GM19193 (cell line): ENCODE results near the gene CYP2S1.

Experiments
- POLR2A ChIP-seq: IDR thresholded peaks from 4 replicates; pipeline ENCODE4 v1.6.1; 2011; ENCODE audit not compliant: insufficient read depth, insufficient read length; ENCODE audit errors: extremely low read depth

CYP2S1 gene, protein sequence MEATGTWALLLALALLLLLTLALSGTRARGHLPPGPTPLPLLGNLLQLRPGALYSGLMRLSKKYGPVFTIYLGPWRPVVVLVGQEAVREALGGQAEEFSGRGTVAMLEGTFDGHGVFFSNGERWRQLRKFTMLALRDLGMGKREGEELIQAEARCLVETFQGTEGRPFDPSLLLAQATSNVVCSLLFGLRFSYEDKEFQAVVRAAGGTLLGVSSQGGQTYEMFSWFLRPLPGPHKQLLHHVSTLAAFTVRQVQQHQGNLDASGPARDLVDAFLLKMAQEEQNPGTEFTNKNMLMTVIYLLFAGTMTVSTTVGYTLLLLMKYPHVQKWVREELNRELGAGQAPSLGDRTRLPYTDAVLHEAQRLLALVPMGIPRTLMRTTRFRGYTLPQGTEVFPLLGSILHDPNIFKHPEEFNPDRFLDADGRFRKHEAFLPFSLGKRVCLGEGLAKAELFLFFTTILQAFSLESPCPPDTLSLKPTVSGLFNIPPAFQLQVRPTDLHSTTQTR

DNA sequence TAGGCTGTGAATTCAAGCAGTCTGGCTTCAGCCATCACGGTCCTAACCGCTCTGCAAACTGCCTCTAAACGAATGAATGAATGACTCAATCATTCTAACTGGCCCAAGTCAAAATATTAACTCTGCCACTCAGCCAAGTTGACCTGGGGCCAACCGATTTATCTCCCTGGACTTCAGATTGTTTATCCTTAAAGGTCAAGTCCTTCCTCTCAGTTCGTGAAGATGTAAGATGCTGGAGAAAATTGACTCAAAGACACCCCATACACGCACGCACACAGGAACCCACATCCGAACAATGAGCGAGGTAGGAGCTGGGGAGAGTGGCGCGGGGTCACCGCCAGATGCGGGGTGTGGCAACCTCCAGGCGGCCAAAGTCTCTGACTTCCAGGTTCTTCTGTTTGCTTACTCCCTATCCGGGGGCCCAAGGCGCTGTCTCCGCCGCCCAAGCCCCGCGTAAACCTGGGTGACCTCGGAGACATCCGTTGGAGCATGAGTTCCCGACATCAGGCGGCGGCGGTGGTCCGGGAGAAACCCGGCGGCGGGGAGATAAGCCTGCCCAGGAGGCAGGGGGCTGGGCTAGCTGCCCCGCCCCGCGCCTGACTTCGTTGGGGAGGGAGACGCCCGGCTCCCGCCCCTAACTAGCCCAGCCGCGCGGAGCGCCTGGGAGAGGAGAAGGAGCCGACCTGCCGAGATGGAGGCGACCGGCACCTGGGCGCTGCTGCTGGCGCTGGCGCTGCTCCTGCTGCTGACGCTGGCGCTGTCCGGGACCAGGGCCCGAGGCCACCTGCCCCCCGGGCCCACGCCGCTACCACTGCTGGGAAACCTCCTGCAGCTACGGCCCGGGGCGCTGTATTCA is at the start of gene CYP2S1:
Gene CYP2S1 (plus strand): TSS at position 646 of the 856 bp plus-strand sequence. CDS start 46 bp downstream, at position 692.
- no peak for TF ChIP-seq POLR2A

DNA sequence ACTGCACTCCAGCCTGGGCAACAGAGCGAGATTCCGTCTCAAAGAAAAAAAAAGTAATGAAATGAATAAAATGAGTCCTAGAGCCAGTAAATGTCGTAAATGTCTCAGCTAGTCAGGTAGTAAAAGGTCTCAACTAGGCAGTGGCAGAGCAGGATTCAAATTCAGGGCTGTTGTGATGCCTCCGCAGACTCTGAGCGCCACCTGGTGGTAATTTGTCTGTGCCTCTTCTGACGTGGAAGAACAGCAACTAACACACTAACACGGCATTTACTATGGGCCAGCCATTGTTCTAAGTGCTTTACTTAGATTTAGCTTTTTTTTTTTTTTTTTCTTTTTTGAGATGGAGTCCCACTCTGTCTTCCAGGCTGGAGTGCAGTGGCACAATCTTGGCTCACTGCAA is 48.6 kb upstream of the CYP2S1 start:
- TF ChIP-seq POLR2A = no peak

DNA sequence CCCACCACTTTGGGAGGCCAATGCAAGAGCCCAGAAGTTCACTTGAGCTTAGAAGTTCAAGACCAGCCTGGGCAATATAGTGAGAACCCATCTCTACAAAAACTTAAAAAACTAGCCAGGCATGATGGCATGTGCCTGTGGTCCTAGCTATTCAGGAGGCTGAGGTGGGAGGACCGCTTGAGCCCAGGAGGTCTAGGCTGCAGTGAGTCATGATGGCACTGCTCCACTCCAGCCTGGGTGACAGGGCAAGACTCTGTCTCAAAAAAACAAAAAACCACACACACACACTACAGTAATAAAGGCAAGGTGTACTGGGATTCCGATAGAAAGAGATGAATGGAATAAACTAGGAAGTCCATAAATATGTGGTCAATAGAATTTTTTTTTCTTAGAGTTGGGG is 43.2 kb upstream of the CYP2S1 start:
- no peak for TF ChIP-seq POLR2A

DNA sequence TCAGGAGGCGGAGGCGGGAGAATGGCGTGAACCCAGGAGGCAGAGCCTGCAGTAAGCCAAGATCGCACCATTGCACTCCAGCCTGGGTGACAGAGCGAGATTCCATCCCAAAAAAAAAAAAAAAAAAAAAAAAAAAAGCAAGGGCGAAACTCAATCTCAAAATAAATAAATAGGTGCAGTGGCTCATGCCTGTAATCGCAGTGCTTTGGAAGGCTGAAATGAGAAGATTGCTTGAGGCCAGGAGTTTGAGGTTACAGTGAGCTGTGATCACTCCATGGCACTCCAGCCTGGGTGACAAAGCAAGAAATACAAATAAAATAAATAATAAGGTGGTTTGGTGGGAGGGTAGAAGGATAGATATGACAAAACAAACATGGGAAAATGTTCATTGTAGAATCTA is 39.0 kb upstream of the CYP2S1 start:
- no peak for TF ChIP-seq POLR2A

DNA sequence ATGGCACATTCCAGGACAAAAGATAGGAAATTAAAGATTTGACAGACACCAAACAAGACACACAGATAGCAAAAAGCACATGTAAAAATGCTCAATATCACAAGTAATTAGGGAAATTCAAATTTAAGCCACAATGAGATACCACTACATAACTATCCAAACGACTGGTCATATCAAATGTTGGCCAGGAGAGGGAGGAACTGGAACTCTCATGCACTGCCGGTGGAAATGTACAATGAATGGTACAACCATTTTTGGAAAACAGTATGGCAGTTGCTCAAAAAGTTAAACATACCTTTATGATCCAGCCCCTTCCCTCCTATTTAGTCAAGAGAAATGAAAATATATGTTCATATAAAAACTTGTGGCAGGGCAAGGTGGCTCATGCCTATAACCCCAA is 36.8 kb upstream of the CYP2S1 start:
- no peak for TF ChIP-seq POLR2A

DNA sequence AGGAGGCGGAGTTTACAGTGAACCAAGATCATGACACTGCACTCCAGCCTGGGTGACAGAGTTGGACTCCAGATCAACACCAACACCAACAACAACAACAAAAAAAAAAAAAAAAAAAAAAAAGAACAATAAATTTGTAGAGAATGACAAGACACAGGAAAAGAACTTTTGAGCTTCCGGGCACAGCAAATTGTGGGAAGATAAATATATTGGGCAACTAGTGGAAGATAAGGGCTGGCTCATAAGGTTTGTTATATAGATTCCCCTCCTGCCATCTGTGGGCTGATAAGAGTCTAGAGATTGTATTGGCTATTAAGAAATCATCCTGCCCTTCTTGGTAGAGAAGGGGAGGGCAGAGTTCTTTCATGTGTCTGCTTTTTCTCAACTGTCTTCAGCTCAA is 33.1 kb upstream of the CYP2S1 start:
- no peak for TF ChIP-seq POLR2A

DNA sequence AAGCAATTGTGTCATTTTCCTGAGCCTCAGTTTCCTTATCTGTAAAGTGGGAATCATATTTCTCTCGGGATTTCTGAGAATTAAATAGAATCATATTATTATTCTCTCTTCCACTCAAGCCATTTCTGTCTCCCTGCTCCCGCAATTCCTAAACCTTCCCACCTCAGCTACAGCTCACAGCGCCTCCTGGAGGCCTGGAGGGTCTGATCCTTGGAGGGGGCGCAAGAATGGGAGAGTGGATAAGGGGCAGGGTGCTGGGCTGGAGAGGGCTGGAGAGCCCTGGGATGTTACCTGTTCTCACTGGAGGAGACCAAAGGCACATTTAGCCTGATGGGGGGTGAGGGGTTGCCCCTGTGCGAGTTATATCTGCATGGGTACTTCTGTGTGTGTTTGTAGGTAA is 31.1 kb upstream of the CYP2S1 start:
- TF ChIP-seq POLR2A = no peak

DNA sequence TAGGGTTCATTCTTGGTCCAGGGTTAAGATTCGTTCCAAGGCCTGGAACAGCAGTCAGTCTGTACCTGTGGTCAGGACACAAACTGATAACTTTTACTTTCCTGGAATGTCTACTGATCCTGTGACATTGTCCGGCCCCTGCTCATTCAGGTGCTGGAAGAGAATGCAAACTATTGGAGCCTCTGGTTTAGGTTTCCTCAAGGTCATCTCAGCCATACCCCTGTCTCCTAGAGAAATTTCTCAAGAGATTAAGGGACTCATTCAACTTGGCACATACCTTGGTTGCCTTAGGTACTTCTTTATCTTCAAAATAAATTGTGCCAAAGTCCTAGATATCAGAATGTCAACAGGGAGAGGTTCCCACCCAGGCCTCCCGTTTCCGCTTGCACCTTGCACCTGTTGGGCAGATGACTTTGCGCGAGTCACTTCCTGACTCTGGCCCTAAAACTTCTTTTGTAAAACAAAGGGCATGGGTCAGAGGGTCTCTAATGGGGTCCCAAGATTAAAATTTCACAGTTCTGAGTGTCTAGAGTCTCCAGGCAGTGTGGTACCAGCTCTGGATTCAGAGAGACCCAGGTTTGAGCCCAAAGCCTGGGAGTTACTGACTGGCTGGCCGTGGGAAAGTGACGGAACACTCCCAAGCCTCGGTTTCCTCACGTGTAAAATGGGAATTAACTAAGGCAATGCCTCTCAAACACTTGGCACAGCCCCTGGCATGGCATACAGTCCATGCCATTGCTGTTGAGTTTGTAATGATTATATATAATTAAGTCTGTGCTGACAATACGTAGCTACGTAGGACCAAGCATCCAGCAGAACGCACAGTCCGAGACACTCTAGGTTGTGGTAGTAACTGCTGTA is 25.8 kb upstream of the CYP2S1 start:
- no peak for TF ChIP-seq POLR2A

DNA sequence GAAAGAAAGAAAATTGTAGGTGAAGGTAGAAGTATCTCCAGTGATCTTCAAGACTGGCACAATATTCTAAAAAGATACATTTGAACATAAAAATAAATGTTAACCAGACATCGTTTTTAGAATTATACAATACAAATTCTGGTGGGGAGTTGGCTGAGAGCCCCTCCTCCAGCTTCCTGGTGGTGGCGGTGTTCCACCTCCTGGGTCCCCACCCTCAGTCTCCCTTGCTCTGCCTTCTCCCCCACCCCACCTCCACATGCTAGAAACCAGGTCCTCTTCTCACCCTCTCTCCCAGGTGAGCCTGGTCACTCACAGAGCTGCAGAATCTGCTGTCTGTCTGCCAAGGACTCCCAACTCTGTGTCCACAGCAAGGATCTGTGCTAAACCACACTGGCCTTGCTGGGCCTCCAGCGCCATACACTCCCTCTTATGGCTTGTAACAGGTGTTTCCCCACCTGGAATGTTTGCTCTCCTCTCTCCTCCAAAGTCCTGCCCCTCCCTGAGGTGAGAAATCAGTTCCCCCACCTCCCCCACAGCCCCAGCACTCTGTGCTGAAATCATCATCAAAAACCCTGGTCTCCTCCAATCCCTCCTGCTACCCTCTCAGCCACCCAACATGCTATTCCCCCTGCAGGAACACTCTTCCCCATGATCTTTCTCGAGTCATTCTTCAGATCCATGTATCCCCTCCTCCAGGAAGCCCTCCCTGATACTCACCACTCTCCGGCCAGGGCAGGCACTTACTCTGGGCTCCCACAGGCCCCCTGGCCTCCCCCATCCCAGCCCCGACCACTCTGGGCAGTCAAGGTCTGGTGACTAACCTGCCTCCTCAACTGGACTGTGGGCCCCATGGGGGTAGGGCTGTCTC is 20.5 kb upstream of the CYP2S1 start:
- no peak for TF ChIP-seq POLR2A

DNA sequence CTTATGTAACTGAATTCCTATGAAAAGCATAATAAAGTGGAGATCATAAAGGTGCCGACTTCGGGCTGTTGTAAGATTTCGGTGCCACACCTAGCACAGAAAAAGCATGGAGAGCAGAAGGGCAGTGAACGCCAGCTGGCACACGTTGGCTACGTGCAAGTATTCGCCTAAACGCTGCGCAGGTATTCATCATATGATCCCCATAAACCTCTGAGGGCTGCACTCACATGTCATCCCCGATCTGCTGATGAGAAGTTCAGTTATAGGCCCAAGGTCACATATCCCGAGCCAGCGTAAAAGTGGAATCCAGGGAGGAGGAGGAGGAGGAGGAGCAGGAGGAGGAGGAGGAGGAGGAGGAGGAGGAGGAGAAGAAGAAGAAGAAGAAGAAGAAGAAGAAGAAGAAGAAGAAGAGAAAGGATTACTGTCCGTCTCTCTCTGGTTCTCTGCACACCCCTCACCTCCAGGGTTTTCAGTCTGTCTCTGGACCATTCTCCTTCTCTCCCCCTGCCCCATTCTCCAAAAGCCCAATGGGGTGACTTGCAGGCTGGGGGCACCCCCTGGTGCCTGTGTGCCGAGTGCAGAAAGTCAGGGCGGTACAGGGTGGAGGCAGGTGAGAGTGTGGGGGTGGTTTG is 18.6 kb upstream of the CYP2S1 start:
- no peak for TF ChIP-seq POLR2A

DNA sequence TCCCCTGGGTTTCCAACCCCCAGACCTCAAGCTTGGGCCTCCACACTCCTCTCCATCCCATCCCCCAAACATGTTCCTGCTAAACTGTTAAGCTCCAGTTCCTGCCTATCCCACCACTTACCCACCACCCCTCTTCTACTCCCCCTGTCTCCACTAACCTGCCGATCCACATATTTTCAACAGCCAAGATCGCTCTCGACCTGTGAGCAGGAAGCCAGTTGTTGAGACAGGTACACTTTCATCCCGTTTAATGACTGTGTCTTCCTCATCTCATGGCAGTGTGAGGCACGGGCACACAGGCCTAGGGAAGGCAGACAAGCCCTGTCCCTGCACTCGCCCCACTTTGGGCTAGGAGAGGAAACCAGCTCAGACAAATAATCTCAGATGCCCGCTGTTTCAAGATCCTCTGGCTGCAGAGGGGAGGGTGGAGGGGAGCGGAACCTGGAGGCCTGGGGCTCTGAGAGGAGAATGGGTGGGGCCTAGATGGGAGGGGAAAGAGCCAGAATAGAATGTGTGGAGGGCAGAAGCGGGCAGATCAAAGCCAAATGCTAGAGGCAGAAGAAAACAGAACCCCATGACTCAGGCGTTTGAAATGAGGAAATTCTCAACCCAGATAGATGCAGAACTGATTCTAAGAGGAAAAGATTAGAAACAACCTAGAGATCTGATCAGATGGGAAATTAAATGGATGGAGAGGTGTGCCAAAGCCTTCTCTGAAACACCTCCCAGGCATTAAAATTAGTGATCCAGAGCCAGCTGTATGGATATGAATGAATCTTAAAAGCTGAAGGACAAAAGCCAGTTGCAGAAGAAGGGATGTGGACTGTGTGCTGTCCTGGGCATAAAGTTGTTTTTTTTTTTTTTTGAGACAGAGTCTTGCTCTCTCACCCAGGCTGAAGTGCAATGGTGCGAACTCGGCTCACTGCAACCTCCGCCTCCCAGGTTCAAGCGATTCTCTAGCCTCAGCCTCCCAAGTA is 16.9 kb upstream of the CYP2S1 start:
- TF ChIP-seq POLR2A = no peak

DNA sequence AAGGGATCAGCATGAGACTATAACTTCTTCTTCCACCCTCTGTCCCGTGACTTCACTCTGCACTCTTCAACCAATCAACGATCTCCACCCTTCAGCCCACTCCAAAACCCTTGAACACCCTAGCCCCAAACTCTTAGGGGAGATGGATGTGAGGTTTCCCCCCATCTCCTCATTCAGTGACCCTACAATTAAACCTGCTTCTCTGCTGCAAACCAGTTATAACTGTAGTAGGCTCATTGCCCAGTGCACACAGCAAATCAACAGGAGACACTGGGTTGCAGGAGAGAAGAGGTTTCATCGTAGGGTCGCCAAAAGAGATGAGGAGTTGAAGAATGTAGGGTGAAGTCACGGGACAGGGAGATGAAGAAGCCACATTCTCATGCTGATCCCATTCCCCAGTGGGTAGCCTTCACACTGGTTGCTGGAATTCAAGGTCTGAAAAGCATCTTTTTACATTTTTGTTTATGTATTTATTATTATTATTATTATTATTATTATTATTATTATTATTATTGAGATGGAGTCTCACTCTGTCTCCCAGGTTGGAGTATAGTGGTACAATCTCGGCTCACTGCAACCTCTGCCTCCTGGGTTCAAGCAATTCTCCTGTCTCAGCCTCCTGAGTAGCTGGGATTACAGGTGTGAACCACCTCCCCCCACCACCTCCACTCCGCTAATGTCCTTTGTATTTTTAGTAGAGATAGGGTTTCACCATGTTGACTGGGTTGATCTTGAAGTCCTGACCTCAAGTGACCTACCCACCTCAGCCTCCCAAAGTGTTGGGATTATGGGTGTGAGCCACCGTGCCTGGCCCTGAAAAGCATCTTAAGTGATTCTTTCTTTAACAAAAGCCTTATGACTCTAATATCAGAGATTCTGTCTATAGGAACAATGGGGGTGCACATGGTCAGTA is 5.8 kb upstream of the CYP2S1 start:
- no peak for TF ChIP-seq POLR2A

DNA sequence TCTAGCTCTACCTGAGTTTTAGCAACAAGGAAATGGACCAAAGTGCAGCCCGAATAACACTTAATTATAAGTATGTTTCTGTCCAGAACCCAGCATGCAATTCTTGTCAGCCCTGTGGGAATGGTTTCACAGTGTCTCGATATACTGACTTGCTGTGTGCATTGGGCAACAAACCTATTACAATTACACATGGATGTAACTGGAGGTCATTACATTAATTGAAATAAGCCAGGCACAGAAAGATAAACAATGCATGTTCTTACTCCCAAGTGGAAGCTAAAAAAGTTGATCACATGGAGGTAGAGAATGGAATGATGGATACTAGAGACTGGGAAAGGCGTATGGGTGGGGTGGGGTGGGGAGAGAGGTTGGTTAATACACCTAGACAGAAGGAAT is 5.1 kb upstream of the CYP2S1 start:
- no peak for TF ChIP-seq POLR2A
